HG03196 (cell line): ENCODE results near the gene CATSPER3.

Source experiments
- ATAC-seq: cut with Tn5 transposase; IDR thresholded peaks from one replicate; pipeline ENCODE4 v1.9.1; 2021; ENCODE audit not compliant: unreplicated experiment

Gene CATSPER3

DNA sequence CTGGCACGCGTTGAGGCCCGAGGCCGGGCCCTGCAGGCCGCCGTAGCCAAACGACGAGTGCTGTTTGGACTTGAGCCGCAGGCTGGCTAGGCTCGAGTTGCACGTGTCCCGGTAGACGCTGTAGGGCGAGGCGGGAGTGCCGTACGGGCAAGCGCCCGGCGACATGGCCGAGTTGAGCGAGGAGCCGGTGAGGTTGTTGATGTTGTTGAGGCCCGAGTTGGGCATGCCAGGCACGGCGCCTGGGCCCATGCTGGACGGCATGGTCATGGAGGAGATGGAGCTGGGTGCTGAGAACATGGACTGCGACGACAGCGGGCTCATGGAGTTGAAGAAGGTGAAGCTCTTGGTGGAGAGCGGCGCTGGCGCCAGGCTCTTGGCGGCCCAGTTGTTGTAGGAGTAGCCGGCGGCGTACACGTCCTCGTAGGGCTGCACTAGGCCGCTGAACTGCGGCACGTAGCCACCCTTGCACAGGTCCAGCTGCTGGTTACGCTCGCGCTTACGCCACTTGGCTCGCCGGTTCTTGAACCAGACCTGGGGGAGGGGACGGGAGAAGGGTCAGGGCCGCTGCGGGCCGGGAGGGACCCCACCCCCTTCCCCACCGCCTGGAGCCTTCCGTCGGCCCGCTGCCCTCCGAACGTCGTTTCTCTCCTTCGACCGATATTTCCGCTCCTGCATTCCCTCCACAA is 61.2 kb downstream of the CATSPER3 start:
- no peak for ATAC-seq

DNA sequence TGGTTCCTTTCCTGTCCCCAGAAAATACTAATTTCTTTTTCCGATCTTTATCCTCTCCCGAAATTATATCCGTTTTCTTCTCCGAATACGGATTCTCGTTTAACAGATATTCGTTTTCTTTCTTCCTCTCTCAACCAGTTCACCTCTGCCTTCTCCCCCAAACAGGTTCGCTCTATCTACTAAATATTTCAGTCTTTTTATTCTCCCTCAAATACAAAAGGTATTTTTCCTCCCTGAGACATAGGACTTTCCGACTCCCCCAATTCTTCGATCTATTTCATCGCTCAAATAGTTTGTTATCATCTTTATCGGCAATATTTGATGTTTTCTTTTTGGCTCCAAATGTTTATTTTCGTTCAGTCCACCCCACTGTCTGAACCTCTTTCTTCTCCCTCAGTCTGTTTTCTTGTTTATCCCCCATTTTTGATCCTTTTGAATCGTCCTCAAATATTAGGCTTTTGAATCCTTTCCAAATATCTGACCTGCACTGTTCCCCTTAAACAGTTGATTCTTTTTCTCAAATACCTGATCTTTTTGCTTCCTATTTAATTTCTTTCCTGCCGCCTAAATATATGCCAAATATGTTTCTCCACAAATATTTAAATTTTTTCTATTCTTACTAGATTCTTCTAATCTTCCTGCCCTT is 61.9 kb downstream of the CATSPER3 start:
- no peak for ATAC-seq

GRCh38 chr5:135030123-135030955 is 62.6 kb downstream of the CATSPER3 start:
- no peak for ATAC-seq

- no peak for ATAC-seq
Observed at GRCh38 chr5:135030956-135031812, 63.5 kb downstream of the CATSPER3 start.

- ATAC-seq, result no peak
Observed at GRCh38 chr5:135031813-135032694, 64.3 kb downstream of the CATSPER3 start.

DNA sequence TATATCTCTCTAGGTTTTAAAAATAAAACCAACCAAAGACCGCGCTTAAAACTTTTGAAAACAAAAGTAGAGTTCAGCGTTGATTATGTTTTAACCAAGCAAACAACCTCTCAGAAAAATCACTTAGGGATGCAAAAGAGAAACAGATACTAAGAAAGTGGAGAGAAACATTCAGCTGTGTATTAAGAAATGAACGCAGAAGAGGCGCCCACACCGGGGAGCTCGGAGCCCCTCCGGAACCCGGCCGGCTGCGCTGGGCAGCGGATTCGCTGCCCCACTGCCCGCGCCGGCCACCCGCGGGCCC is 64.9 kb downstream of the CATSPER3 start:
- ATAC-seq, result no peak

DNA sequence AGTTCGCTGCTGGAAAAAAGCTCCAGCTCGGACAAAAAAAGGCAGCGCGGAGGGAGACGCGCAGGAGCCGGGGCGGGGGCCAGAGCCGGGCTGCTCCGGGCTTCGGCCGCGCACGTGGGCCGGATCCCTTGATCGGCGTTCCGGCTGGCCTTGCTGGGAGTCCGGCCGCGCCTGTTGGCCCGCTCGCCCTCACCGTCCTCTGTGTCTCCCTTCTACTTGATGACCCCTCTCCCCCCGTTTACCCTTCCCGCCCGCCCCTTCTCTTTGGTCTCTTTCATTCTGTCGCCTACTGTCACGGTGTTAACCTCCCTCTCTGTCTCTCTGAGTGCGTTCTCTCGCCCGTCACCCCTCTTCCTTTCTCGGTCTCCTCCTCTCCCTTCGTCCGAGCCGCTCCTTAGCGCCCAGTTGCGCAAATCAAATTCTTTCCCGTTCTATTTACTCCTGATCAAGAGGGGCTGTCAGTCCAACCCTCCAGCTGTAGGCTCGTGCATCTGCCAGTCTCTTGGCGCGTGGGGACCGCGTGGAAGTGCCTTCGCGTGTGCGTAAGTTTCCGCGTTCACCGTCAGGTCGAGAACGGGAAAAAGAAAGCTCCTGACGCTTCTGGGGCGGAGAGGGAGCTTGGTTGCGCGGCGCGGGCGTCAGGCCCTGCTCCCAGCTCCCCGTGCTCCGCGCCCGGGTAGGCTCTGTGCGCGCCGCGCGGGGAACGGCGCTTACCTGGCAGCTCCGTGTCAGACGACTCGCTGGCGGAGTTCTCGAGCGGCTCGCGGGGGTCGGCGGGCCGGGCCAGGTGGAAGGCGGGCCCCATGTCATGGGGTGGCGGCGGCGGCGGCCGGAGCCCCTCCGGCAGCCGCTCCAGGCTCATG is 65.5 kb downstream of the CATSPER3 start:
- no peak for ATAC-seq

- no peak for ATAC-seq
Observed at GRCh38 chr5:135033901-135034235, 66.2 kb downstream of the CATSPER3 start, which contains the start of gene PITX1. Gene PITX1 (minus strand): TSS chr5:135034228. CDS start chr5:135033881, 347 bp downstream.

DNA sequence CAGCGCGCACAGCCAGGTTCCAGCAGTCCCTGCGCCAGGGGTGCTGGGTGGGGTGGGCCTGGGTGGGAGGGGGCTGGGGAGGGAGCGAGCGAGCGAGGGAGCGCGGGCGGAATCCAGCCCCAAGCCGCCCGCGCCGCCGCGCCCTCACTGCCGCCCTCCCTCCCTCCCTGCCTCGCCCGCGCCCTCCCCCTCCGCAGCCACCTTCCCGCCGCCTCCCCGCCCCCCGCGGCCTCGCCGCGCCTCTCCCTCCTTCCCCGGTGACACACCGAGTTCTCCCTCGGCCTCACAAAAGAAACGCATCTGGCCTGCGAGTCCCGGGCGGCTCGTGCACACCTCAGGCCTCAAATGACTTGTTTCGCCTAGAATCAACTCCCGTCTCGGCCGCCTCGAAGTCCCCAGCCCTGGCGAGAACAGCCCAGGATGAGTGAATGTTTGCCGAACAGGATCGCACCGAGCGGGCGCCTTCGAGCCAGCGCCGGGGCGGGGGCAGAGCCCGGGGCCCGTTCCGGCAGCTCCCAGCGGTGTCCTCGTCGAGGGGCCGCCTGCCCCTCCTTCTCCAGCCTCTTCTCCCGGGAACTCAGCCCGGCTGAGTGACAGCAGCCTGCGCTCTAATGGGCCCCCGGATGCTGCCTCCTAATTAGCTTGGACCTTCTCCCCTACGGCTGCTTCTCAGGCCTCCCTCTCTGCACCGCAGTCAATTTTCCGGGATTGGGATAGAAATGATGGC is 66.7 kb downstream of the CATSPER3 start:
- ATAC-seq, result no peak

- ATAC-seq, result no peak
Observed at GRCh38 chr5:135034963-135035677, 67.4 kb downstream of the CATSPER3 start.

- ATAC-seq, result no peak
Observed at GRCh38 chr5:135035678-135036030, 67.9 kb downstream of the CATSPER3 start.

DNA sequence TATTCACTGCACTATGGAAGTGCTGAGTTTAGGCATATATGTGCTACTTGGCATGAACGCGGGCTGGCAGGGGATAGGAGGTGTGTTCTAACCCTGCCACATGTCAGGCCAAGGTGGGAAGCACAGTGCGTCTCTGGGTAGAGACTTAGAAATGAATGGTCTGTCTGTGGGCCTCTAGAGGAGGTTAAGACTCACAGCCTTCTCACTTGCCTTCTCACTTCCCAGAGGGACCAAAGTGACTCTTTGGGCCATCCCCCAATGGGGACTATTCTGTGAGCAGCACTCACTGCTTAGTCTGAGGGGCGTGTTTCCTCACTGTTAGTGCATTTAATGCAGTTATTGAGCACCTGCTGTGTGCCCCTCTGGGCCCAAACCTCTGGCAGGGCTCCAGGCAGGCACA is 68.7 kb downstream of the CATSPER3 start:
- no peak for ATAC-seq

DNA sequence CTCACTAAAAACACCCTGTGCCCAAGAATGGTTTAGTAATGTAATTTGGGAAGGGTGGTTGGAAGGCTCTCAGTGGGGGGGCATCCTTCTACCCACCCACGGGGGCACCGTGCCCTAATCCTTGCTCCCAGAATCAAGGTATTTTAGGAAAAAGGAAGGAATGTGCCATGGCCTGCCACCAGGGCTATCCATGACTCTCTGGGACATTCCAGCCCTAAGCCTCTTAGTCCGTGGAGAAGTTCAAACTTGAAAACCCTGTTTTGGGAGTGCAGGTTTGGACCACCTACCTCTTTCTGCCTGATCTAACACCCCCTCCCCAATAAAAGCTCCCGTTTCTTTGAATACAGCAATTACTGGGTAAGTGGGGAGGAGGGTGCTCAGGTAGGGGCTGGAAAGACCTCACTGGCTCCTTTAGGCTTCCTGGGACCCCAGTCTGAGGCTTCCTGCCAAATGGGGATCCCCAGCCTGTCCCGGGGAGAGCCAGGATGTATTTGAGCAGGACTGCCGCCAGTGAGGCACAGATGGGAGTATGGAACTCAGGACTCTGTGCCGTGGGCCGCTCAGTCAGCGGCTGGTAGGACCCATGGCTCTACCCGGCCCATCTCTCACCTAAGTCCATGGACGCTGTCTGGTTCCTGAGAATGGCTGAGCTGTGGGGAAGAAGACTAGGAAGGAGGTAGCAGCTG is 70.0 kb downstream of the CATSPER3 start:
- no peak for ATAC-seq

DNA sequence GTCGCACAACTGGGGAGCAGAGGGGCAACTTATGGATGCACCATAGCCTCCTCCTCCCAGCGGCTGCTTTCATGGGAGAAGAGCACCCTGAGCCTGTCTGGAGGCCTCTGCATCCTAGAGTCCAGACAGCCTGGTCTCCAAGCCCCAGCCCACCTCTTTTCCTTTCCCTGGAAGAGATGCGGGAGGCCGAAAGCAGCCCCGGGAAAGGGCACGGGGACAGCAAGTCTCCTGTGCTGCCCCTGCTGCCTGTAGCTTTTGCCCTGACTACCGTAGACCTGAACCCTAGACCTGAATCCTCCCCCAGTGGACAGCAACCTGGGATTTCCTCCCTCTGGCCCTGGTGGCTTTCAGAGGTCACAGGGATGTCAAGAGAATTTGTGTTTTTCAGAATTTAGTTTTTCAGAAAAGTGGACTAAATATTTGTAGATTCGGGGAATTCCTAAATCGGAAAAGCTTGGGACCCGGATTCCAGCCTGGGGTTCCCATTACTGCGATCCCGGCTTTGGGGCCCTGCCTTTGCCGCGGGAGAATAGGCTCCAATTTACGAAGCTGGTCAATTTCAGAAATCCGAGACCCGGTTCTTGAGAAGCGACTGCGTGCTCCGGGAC is 70.6 kb downstream of the CATSPER3 start:
- ATAC-seq, result no peak

GRCh38 chr5:135038813-135039270 is 71.1 kb downstream of the CATSPER3 start:
- ATAC-seq, result no peak

DNA sequence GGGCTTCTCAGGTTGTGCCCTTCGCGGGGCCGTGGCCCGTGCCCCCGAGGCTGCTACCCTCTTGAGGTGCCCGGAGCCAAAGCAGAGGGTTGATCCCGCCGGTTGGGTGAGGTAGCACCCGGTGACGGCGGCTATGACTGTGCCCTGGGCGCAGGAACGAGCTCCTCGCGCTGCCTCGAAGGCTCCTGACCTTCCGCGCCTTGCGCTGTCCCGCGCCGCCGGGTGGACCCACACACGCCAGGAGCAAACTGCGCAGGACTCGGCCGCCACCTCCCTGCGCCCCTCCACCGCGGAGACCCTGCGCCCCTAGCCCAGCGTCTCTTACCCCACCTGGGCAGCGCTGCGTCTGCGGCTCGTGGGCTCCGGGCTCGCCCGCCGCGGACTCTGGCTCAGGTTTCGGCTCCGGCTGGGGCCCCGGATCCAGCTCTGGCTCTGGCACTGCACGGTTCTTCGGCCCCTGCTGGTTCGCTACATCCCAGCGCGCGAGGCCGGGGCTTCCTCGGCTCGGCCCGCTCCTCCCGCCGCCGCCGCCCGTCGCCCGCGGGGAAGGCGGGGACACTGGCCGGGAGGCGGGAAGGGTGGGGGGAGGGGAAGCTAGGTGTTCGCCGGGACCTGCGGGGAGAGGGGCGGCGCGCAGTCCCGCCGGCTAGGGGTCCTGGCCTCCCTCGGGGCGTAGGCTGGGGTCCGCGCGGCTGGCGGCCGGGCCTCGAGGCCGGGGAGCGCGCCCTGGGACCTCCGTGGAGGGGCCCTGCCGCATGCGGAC is 71.7 kb downstream of the CATSPER3 start:
- no peak for ATAC-seq
